Activated CD4-positive, alpha-beta memory T cell treated with anti-CD3 and anti-CD28 coated beads, Interleukin-2, amount 10 ng/mL, durations not matched to agents 7 days and 5 days (primary cell): ENCODE results near the gene TGFB3. TPM values are rescaled to one million over a fixed set of nuclear protein-coding genes. Genes with fewer than 3 reads are reported as not detected.
"Not testable (repeated sequence)": the region's sequence is repeated elsewhere in the genome, so short reads cannot be mapped to it uniquely, and the experiment has no call there.

ENCODE experiments used
- CTCF ChIA-PET: fragments of 350-600 bp; sonication (Branson Sonifier 250); formaldehyde crosslinking; loops from one replicate; lab custom pipeline; 2021; ENCODE audit warnings: antibody characterized with exemption, inconsistent platforms; lab: Charles Lee
- POLR2A ChIA-PET: fragments of 350-600 bp; sonication (Branson Sonifier 250); formaldehyde crosslinking; loops from one replicate; lab custom pipeline; 2021; ENCODE audit warnings: antibody characterized with exemption; lab: Charles Lee
- DNase-seq: peaks from one replicate; pipeline ENCODE4 v3.0.0-alpha.2; 2020
- H3K27ac Mint-ChIP-seq: one replicate; pipeline ENCODE4 v1.8.0; 2021; ENCODE audit warnings: mild to moderate bottlenecking, mixed read lengths
- H3K27me3 Mint-ChIP-seq: one replicate; pipeline ENCODE4 v1.8.0; 2021; ENCODE audit warnings: mixed read lengths
- H3K36me3 Mint-ChIP-seq: one replicate; pipeline ENCODE4 v1.8.0; 2021; ENCODE audit warnings: low read depth, mixed read lengths
- H3K4me1 Mint-ChIP-seq: one replicate; pipeline ENCODE4 v1.8.0; 2021; ENCODE audit warnings: mixed read lengths
- H3K4me3 Mint-ChIP-seq: one replicate; pipeline ENCODE4 v1.8.0; 2021; ENCODE audit warnings: mild to moderate bottlenecking, mixed read lengths
- H3K9me3 Mint-ChIP-seq: one replicate; pipeline ENCODE4 v1.8.0; 2021; ENCODE audit warnings: mixed read lengths
- total RNA-seq, 2 experiments: library from RNA; stranded (reverse); gene quantifications; one replicate each; pipeline ENCODE4 v1.2.3, GENCODE V29; 2021

The TGFB3 gene
- 1 to 10 TPM; 1.8 to 2.1 TPM for total RNA-seq

- peak; percentile 60 for DNase-seq
- Mint-ChIP-seq H3K4me3 (peak within 1 kb of the TSS; percentile 74), H3K4me1 (peaks cover 47% of the 10 kb centered on the region), H3K27me3 (peaks cover 16% of the 10 kb centered on the region), H3K27ac (peak within 1 kb of the TSS; percentile 47), H3K36me3 (no peaks in the 10 kb centered on the region), H3K9me3 (no peaks in the 10 kb centered on the region)
- ChIA-PET POLR2A (interaction anchor here (1.1 to 1.7 kb wide), 2 partner anchors 13 to 273 kb away, joined by 3 to 10 read pairs; no protein-coding TSS in a partner anchor), CTCF (interaction anchor here (0.7 to 11.6 kb wide), 14 partner anchors 8 to 404 kb away, joined by 3 to 182 read pairs (median 6); partner anchors contain the start of gene FLVCR2)
Measured at GRCh38 chr14:75981426-75982265, at the start of gene TGFB3. Gene TGFB3 (minus strand): TSS chr14:75981995. CDS start chr14:75980893, 1,102 bp downstream.

- Mint-ChIP-seq H3K4me1 (no peaks in the 10 kb centered on the region), H3K4me3 (no peak overlapping the region), H3K9me3 (peaks cover 11% of the 10 kb centered on the region), H3K27me3 (no peaks in the 10 kb centered on the region), H3K36me3 (peaks cover 8% of the 10 kb centered on the region), H3K27ac (no peak overlapping the region)
- CTCF ChIA-PET: interaction anchor here (2.5 kb wide), 1 partner anchor 118 kb away, joined by 6 read pairs; no protein-coding TSS in a partner anchor
- POLR2A ChIA-PET: no interaction called here
- no peak for DNase-seq
Measured at GRCh38 chr14:76024211-76024907, 42.6 kb upstream of the TGFB3 start.

- Mint-ChIP-seq H3K4me1 (no peaks in the 10 kb centered on the region), H3K36me3 (peaks cover 10% of the 10 kb centered on the region), H3K4me3 (no peak overlapping the region), H3K9me3 (peaks cover 16% of the 10 kb centered on the region), H3K27ac (no peak overlapping the region), H3K27me3 (no peaks in the 10 kb centered on the region)
- ChIA-PET CTCF (interaction anchor here (2.5 kb wide), 1 partner anchor 117 kb away, joined by 6 read pairs; no protein-coding TSS in a partner anchor), POLR2A (no interaction called here)
- DNase-seq: no peak
Measured at GRCh38 chr14:76023757-76024156, 42.0 kb upstream of the TGFB3 start.

- H3K9me3 Mint-ChIP-seq: peaks cover 16% of the 10 kb centered on the region
- H3K4me1 Mint-ChIP-seq: no peaks in the 10 kb centered on the region
- H3K4me3 Mint-ChIP-seq: no peak overlapping the region
- no peak for DNase-seq
- H3K27ac Mint-ChIP-seq: no peak overlapping the region
- CTCF ChIA-PET: interaction anchor here (2.5 kb wide), 1 partner anchor 116 kb away, joined by 6 read pairs; no protein-coding TSS in a partner anchor
- POLR2A ChIA-PET: no interaction called here
- H3K36me3 Mint-ChIP-seq: peaks cover 10% of the 10 kb centered on the region
- H3K27me3 Mint-ChIP-seq: no peaks in the 10 kb centered on the region
Measured at GRCh38 chr14:76022991-76023390, 41.2 kb upstream of the TGFB3 start.

- ChIA-PET CTCF (interaction anchor here (0.8 kb wide), 1 partner anchor 407 kb away, joined by 3 read pairs; no protein-coding TSS in a partner anchor), POLR2A (no interaction called here)
- Mint-ChIP-seq H3K27me3 (no peaks in the 10 kb centered on the region), H3K4me1 (peaks cover 4% of the 10 kb centered on the region), H3K27ac (no peak overlapping the region), H3K36me3 (peaks cover 14% of the 10 kb centered on the region), H3K4me3 (no peak overlapping the region), H3K9me3 (peaks cover 19% of the 10 kb centered on the region)
- DNase-seq: no peak
Measured at GRCh38 chr14:76019676-76020075, 37.9 kb upstream of the TGFB3 start.

- ChIA-PET CTCF (no interaction called here), POLR2A (no interaction called here)
- Mint-ChIP-seq H3K4me1 (peaks cover 4% of the 10 kb centered on the region), H3K27ac (no peak overlapping the region), H3K36me3 (peaks cover 14% of the 10 kb centered on the region), H3K4me3 (no peak overlapping the region), H3K9me3 (peaks cover 19% of the 10 kb centered on the region), H3K27me3 (no peaks in the 10 kb centered on the region)
- no peak for DNase-seq
Measured at GRCh38 chr14:76015668-76016067, 33.9 kb upstream of the TGFB3 start.

- ChIA-PET POLR2A (no interaction called here), CTCF (no interaction called here)
- Mint-ChIP-seq H3K27ac (no peak overlapping the region), H3K9me3 (peaks cover 15% of the 10 kb centered on the region), H3K27me3 (no peaks in the 10 kb centered on the region), H3K4me3 (no peak overlapping the region), H3K4me1 (peaks cover 4% of the 10 kb centered on the region), H3K36me3 (peaks cover 11% of the 10 kb centered on the region)
- DNase-seq: no peak
Measured at GRCh38 chr14:76015191-76015590, 33.4 kb upstream of the TGFB3 start.

- H3K27me3 Mint-ChIP-seq: no peaks in the 10 kb centered on the region
- DNase-seq: no peak
- ChIA-PET POLR2A (no interaction called here), CTCF (no interaction called here)
- H3K27ac Mint-ChIP-seq: no peak overlapping the region
- peaks cover 4% of the 10 kb centered on the region for H3K4me1 Mint-ChIP-seq
- peaks cover 5% of the 10 kb centered on the region for H3K36me3 Mint-ChIP-seq
- no peak overlapping the region for H3K4me3 Mint-ChIP-seq
- H3K9me3 Mint-ChIP-seq: peaks cover 3% of the 10 kb centered on the region
Measured at GRCh38 chr14:76012354-76012753, 30.6 kb upstream of the TGFB3 start.

GRCh38 chr14:76011930-76012329, 30.1 kb upstream of the TGFB3 start:
- no peak for DNase-seq
- Mint-ChIP-seq H3K27me3 (no peaks in the 10 kb centered on the region), H3K4me3 (no peak overlapping the region), H3K4me1 (peaks cover 2% of the 10 kb centered on the region), H3K9me3 (no peaks in the 10 kb centered on the region), H3K27ac (no peak overlapping the region), H3K36me3 (peaks cover 4% of the 10 kb centered on the region)
- ChIA-PET CTCF (no interaction called here), POLR2A (no interaction called here)

GRCh38 chr14:76009627-76010026, 27.8 kb upstream of the TGFB3 start:
- H3K27ac Mint-ChIP-seq, H3K4me3 Mint-ChIP-seq, H3K27me3 Mint-ChIP-seq, POLR2A ChIA-PET, DNase-seq, H3K9me3 Mint-ChIP-seq, H3K4me1 Mint-ChIP-seq, H3K36me3 Mint-ChIP-seq: not testable (repeated sequence)
- CTCF ChIA-PET: interaction anchor here (0.7 kb wide), 1 partner anchor 27 kb away, joined by 3 read pairs; no protein-coding TSS in a partner anchor

GRCh38 chr14:76007852-76008251, 26.1 kb upstream of the TGFB3 start:
- ChIA-PET CTCF (no interaction called here), POLR2A (no interaction called here)
- Mint-ChIP-seq H3K27ac (no peak overlapping the region), H3K4me1 (no peaks in the 10 kb centered on the region), H3K4me3 (no peak overlapping the region), H3K27me3 (no peaks in the 10 kb centered on the region), H3K36me3 (peaks cover 6% of the 10 kb centered on the region), H3K9me3 (peaks cover 5% of the 10 kb centered on the region)
- DNase-seq: no peak

GRCh38 chr14:76007379-76007778, 25.6 kb upstream of the TGFB3 start:
- Mint-ChIP-seq H3K4me3 (no peak overlapping the region), H3K9me3 (peaks cover 5% of the 10 kb centered on the region), H3K27me3 (no peaks in the 10 kb centered on the region), H3K36me3 (peaks cover 6% of the 10 kb centered on the region), H3K27ac (no peak overlapping the region), H3K4me1 (no peaks in the 10 kb centered on the region)
- ChIA-PET POLR2A (no interaction called here), CTCF (no interaction called here)
- no peak for DNase-seq

GRCh38 chr14:76006253-76006652, 24.5 kb upstream of the TGFB3 start:
- Mint-ChIP-seq H3K27ac (no peak overlapping the region), H3K4me3 (no peak overlapping the region), H3K9me3 (peaks cover 5% of the 10 kb centered on the region), H3K36me3 (peaks cover 6% of the 10 kb centered on the region), H3K27me3 (no peaks in the 10 kb centered on the region), H3K4me1 (no peaks in the 10 kb centered on the region)
- no peak for DNase-seq
- CTCF ChIA-PET: no interaction called here
- POLR2A ChIA-PET: interaction anchor here (0.6 kb wide), 1 partner anchor 32 kb away, joined by 4 read pairs; no protein-coding TSS in a partner anchor
